Calu3 (cell line): ENCODE results near the gene DCP1B. TPM values are rescaled to one million over a fixed set of nuclear protein-coding genes. Genes with fewer than 3 reads are reported as not detected.

Source experiments
- Bru-seq: library from RNA; stranded (reverse); fragments of 400-500 nt; gene quantifications from one replicate; lab custom pipeline; 2021; lab: Mats Ljungman, UMichigan
- BruChase-seq, 2 experiments: library from RNA; stranded (reverse); fragments of 400-500 nt; gene quantifications; one replicate each; lab custom pipeline; 2021; lab: Mats Ljungman, UMichigan
- BruUV-seq: library from RNA; stranded (reverse); fragments of 400-500 nt; replicated peaks from 2 replicates; lab custom pipeline; 2021; lab: Mats Ljungman, UMichigan
- CTCF ChIA-PET: fragments of 300-600 bp; sonication (Branson Sonifier 250); formaldehyde crosslinking; loops from one replicate; lab custom pipeline; 2022; ENCODE audit warnings: antibody characterized with exemption; lab: Charles Lee
- DNase-seq: peaks from one replicate; pipeline ENCODE4 v3.0.0; 2022
- H3K27ac Mint-ChIP-seq: one replicate; pipeline ENCODE4 v1.8.0; 2022; ENCODE audit warnings: mixed read lengths; ENCODE audit not compliant: unreplicated experiment
- H3K27me3 Mint-ChIP-seq: one replicate; pipeline ENCODE4 v1.8.0; 2022; ENCODE audit warnings: mixed read lengths; ENCODE audit not compliant: unreplicated experiment
- H3K36me3 Mint-ChIP-seq: one replicate; pipeline ENCODE4 v1.8.0; 2022; ENCODE audit warnings: mild to moderate bottlenecking, moderate library complexity, mixed read lengths; ENCODE audit not compliant: insufficient read depth, unreplicated experiment
- H3K4me1 Mint-ChIP-seq: one replicate; pipeline ENCODE4 v1.8.0; 2022; ENCODE audit warnings: mild to moderate bottlenecking, low read depth, mixed read lengths; ENCODE audit not compliant: unreplicated experiment
- H3K4me3 Mint-ChIP-seq: one replicate; pipeline ENCODE4 v1.8.0; 2022; ENCODE audit warnings: mild to moderate bottlenecking, low read depth, moderate library complexity, mixed read lengths; ENCODE audit not compliant: unreplicated experiment
- H3K9me3 Mint-ChIP-seq: one replicate; pipeline ENCODE4 v1.8.0; 2022; ENCODE audit warnings: low read depth, mixed read lengths; ENCODE audit not compliant: unreplicated experiment
- CTCF ChIP-seq: fragments of 200-600 bp; IDR thresholded peaks from one replicate; pipeline ENCODE4 v1.8.0; 2022; ENCODE audit warnings: antibody characterized with exemption; ENCODE audit not compliant: unreplicated experiment
- intact Hi-C: fragments of 100-400 bp; cut with micrococcal nuclease; formaldehyde crosslinking; loops from one replicate; pipeline ENCODE4 v1.10.0; 2022; ENCODE audit not compliant: unreplicated experiment
- long read RNA-seq: library from polyadenylated mRNA; stranded (forward); transcript quantifications from one replicate; pipeline ENCODE4 v2.0.0, GENCODE V29; 2022
- total RNA-seq: library from RNA; stranded (reverse); gene quantifications from 2 replicates; pipeline ENCODE4 v1.2.3, GENCODE V29; 2022

Gene DCP1B
- 6.3 and 8.6 TPM in 2 replicates for total RNA-seq
- percentile 62 among the genes with signal in this experiment for Bru-seq, nascent RNA
- percentile 41 among the genes with signal in this experiment for BruChase-seq, experiment 1, labeled RNA remaining after a 6-hour chase
- percentile 41 among the genes with signal in this experiment for BruChase-seq, experiment 2, labeled RNA remaining after a 2-hour chase
- long read RNA-seq, transcript DCP1B-201 (9 exons, 2,086 nt) = major isoform, 8 of 11 reads
- long read RNA-seq, partial matches to known transcripts = 0 of 11 reads
- long read RNA-seq, other reads (novel, unspliced or antisense) = 3 of 11 reads

GRCh38 chr12:2004113-2004929, at the start of gene DCP1B:
Gene DCP1B, minus strand, starts transcription at chr12:2004457. Its CDS starts 26 bp downstream, at chr12:2004431.
- intact Hi-C loops = no loop called here
- CTCF ChIA-PET = no interaction called here

GRCh38 chr12:2053691-2054090, 49.4 kb upstream of the DCP1B start:
- Mint-ChIP-seq H3K36me3 (no peaks in the 10 kb centered on the region), H3K4me3 (no peak overlapping the region), H3K4me1 (no peaks in the 10 kb centered on the region), H3K27ac (no peak overlapping the region), H3K27me3 (peaks cover 99% of the 10 kb centered on the region), H3K9me3 (no peaks in the 10 kb centered on the region)
- DNase-seq = no peak
- no TSS peak for BruUV-seq
- no peak for TF ChIP-seq CTCF
- CTCF ChIA-PET = no interaction called here
- intact Hi-C loops = no loop called here

More at GRCh38 chr12:2004113-2004929, at the start of gene DCP1B:
- Mint-ChIP-seq H3K9me3 (no peaks in the 10 kb centered on the region), H3K27ac (peak within 1 kb of the TSS; percentile 88), H3K4me3 (peak within 1 kb of the TSS; percentile 95), H3K4me1 (no peaks in the 10 kb centered on the region), H3K36me3 (peaks cover 14% of the 10 kb centered on the region), H3K27me3 (peaks cover 24% of the 10 kb centered on the region)
- peak; percentile 93 for DNase-seq
- TF ChIP-seq CTCF = no peak
- no TSS peak for BruUV-seq

- DNase-seq = peak; percentile 15
- Mint-ChIP-seq H3K4me3 (peak within 1 kb of the TSS; percentile 30), H3K27ac (no peak within 1 kb of the TSS), H3K36me3 (no peaks in the 10 kb centered on the region), H3K9me3 (no peaks in the 10 kb centered on the region), H3K27me3 (peaks cover 99% of the 10 kb centered on the region), H3K4me1 (no peaks in the 10 kb centered on the region)
- no TSS peak for BruUV-seq
- CTCF ChIA-PET = interaction anchor here (0.6 kb wide), 1 partner anchor 605 kb away, joined by 3 read pairs; no protein-coding TSS in a partner anchor
- TF ChIP-seq CTCF = no peak
- intact Hi-C loops = no loop called here
Observed at GRCh38 chr12:2052826-2053678, 48.8 kb upstream of the DCP1B start, which contains the start of gene CACNA1C. Gene CACNA1C, plus strand, starts transcription at chr12:2052987. Its CDS starts 576 bp downstream, at chr12:2053563.
